A549 (cell line): ENCODE results near the gene ARHGEF7. TPM values are rescaled to one million over a fixed set of nuclear protein-coding genes. Genes with fewer than 3 reads are reported as not detected.

Experiments used
- ATAC-seq, 2 experiments: fragments of 200-7000 bp in 1 of 2; fragments of >200 bp in 1 of 2; cut with Nextera tagmentation in 1 of 2; cut with Tn5 transposase in 1 of 2; 3 replicates each; pipeline versions ENCODE4 v1.8.0 to v1.9.1; 2018 to 2020; ENCODE audit warnings: mild to moderate bottlenecking in 1 of 2, moderate library complexity in 1 of 2
- CTCF ChIA-PET: fragments of 300-600 bp; sonication (Branson Sonifier 250); formaldehyde crosslinking; extraction: SDS; loops from one replicate; lab custom pipeline; 2021; ENCODE audit warnings: antibody characterized with exemption, inconsistent platforms; lab: Yijun Ruan, JAX
- POLR2A ChIA-PET: fragments of 350-600 bp; formaldehyde crosslinking; extraction: SDS; loops from one replicate; lab custom pipeline; 2021; ENCODE audit warnings: antibody characterized with exemption, inconsistent platforms; lab: Yijun Ruan, JAX
- DNase-seq, 2 experiments: peaks; one replicate each; pipeline versions ENCODE4 v3.0.0 to v3.0.0-alpha.2; 2011 to 2016; ENCODE audit warnings: low read depth in 1 of 2, low spot score in 1 of 2
- FAIRE-seq: peaks from 2 replicates; lab custom pipeline; 2011; peaks lifted over from hg19 to GRCh38; lab: Jason Lieb, UNC
- H3K27ac ChIP-seq, 2 experiments: fragments of >200 bp; sonication (Bioruptor Twin); formaldehyde crosslinking; 3 replicates each; pipeline ENCODE4 v1.5.1; 2016 to 2017
- H3K4me1 ChIP-seq: fragments of >200 bp; sonication (Bioruptor Twin); formaldehyde crosslinking; 3 replicates; pipeline ENCODE4 v1.6.1; 2016
- H3K4me2 ChIP-seq: fragments of >200 bp; sonication (Bioruptor Twin); formaldehyde crosslinking; 3 replicates; pipeline ENCODE4 v1.6.1; 2016
- H3K4me3 ChIP-seq: fragments of >200 bp; sonication (Bioruptor Twin); formaldehyde crosslinking; 3 replicates; pipeline ENCODE4 v1.5.1; 2016
- H3K9me3 ChIP-seq: fragments of >200 bp; sonication (Bioruptor Twin); formaldehyde crosslinking; 3 replicates; pipeline ENCODE4 v1.6.1; 2016
- ATOH8 ChIP-seq: fragments of 250-450 bp; sonication (Bioruptor Pico); IDR thresholded peaks from 2 replicates; pipeline ENCODE4 v1.5.0; 2020; ENCODE audit warnings: low read depth, mild to moderate bottlenecking, moderate library complexity
- BCL3 ChIP-seq: fragments of >200 bp; sonication (Bioruptor Twin); formaldehyde crosslinking; IDR thresholded peaks from 3 replicates; pipeline ENCODE4 v1.6.1; 2016
- CHD4 ChIP-seq: fragments of 200-600 bp; sonication (generic); IDR thresholded peaks from 2 replicates; pipeline ENCODE4 v1.6.1; 2016; ENCODE audit warnings: antibody characterized with exemption, mild to moderate bottlenecking, borderline replicate concordance
- EHMT2 ChIP-seq: fragments of 200-600 bp; sonication (generic); IDR thresholded peaks from 2 replicates; pipeline ENCODE4 v1.6.1; 2016; ENCODE audit warnings: antibody characterized with exemption, low read depth, mild to moderate bottlenecking, moderate library complexity
- ELK1 ChIP-seq: fragments of 150-350 bp; IDR thresholded peaks from 2 replicates; pipeline ENCODE4 v1.6.1; 2014; ENCODE audit warnings: low read depth, mild to moderate bottlenecking, low read length
- ESRRA ChIP-seq: fragments of 150-350 bp; IDR thresholded peaks from 2 replicates; pipeline ENCODE4 v1.6.1; 2014; ENCODE audit warnings: mild to moderate bottlenecking, low read length, borderline replicate concordance
- FOSL2 ChIP-seq, 2 experiments: fragments of 450-650 bp in 1 of 2; fragments of >200 bp in 1 of 2; sonication (Bioruptor Twin) in 1 of 2; formaldehyde crosslinking; IDR thresholded peaks; 2 replicates each; pipeline versions ENCODE4 v1.5.0 to v1.6.1; 2016 to 2020; ENCODE audit warnings: mild to moderate bottlenecking in 1 of 2, moderate library complexity in 1 of 2
- HES2 ChIP-seq: fragments of >200 bp; sonication (Bioruptor Twin); formaldehyde crosslinking; IDR thresholded peaks from 2 replicates; pipeline ENCODE4 v1.6.1; 2016
- HOXB13 ChIP-seq: fragments of 250-450 bp; sonication (Bioruptor Pico); IDR thresholded peaks from 2 replicates; pipeline ENCODE4 v1.5.0; 2020; ENCODE audit warnings: low read depth, mild to moderate bottlenecking, moderate library complexity
- KDM1A ChIP-seq: fragments of 200-600 bp; sonication (generic); IDR thresholded peaks from 2 replicates; pipeline ENCODE4 v1.6.1; 2016; ENCODE audit warnings: low read depth, mild to moderate bottlenecking
- KDM5A ChIP-seq: fragments of 200-600 bp; sonication (generic); IDR thresholded peaks from 2 replicates; pipeline ENCODE4 v1.6.1; 2016; ENCODE audit warnings: antibody characterized with exemption, mild to moderate bottlenecking
- NR3C1 ChIP-seq: fragments of >200 bp; sonication (Bioruptor Twin); formaldehyde crosslinking; IDR thresholded peaks from 3 replicates; pipeline ENCODE4 v1.6.1; 2017
- POLR2A ChIP-seq: IDR thresholded peaks from 2 replicates; pipeline ENCODE4 v1.6.1; 2012; ENCODE audit warnings: mild to moderate bottlenecking, low read length
- SMC3 ChIP-seq: fragments of >200 bp; sonication (Bioruptor Twin); formaldehyde crosslinking; IDR thresholded peaks from 3 replicates; pipeline ENCODE4 v1.6.1; 2018; ENCODE audit warnings: inconsistent platforms
- SREBF2 ChIP-seq: fragments of 450-650 bp; IDR thresholded peaks from 2 replicates; pipeline ENCODE4 v1.6.1; 2014; ENCODE audit warnings: mild to moderate bottlenecking, moderate library complexity
- ZFP36 ChIP-seq: fragments of 450-650 bp; IDR thresholded peaks from 2 replicates; pipeline ENCODE4 v1.6.1; 2014; ENCODE audit warnings: borderline replicate concordance; ENCODE audit not compliant: partially characterized antibody
- ZNF302 ChIP-seq: fragments of 250-450 bp; sonication (Bioruptor Pico); IDR thresholded peaks from 2 replicates; pipeline ENCODE4 v1.9.0; 2021; ENCODE audit warnings: inconsistent platforms, mild to moderate bottlenecking, moderate library complexity
- WGBS: methylation state at CpG from one replicate; pipeline ENCODE4 v1.1.6; 2017; ENCODE audit errors: missing lambda C conversion rate; 5-methylcytosine and 5-hydroxymethylcytosine counted together
- polyA plus RNA-seq, 4 experiments: library from polyadenylated mRNA; depleted of rRNA in 3 of 4; stranded (reverse); fragments of >200 nt; fragmentation: RNase III in 1 of 4; extraction: RNeasy Plus Mini Kit Qiagen cat#74134 plus additional on column Dnase treatment in 1 of 4; gene quantifications; 2 replicates in 3 of 4; 3 replicates in 1 of 4; pipeline ENCODE4 v1.2.3, GENCODE V29; 2011 to 2017
- TF ChIP-seq, protein P1 (sequence below): fragments of 250-450 bp; sonication (Bioruptor Pico); IDR thresholded peaks from 2 replicates; pipeline ENCODE4 v1.5.0; 2021; ENCODE audit warnings: mild to moderate bottlenecking, moderate library complexity, borderline replicate concordance
- TF ChIP-seq, protein P2 (sequence below): IDR thresholded peaks from 2 replicates; pipeline ENCODE4 v1.6.1; 2012

ARHGEF7 gene
- polyA plus RNA-seq, 2 of the 4 experiments (the other 2 are of a cell fraction) = 21.1 to 23.1 TPM

DNA sequence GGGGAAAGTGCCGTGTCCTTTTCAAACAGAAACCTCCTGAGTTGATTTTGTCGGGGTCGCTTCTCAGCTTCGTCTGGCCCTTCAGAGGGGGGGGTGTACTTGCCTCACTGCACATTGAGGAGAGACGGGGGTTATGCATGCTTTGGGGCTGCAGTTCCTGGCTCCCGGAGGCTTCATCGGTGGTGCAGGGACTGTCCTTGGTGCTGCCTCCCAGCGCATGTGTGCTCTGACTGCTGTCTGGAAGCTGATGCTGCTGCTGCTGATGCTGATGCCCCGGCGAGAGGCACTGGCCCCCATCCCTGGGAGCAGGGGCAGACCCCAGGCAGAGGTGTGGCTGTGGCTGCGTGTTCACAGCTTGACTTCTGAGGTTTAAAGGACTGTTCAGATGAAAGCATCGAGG lies 91.0 kb downstream of the ARHGEF7 start:
- Histone ChIP-seq H3K9me3 (no peaks in the 10 kb centered on the region), H3K4me2 (no peak overlapping the region), H3K4me3 (no peak overlapping the region), H3K27ac (no peak overlapping the region), H3K4me1 (peaks cover 12% of the 10 kb centered on the region; the same call in 1 of the 3 replicates)
- ChIA-PET POLR2A (no interaction called here), CTCF (interaction anchor here (0.6 to 2.1 kb wide), 2 partner anchors 9 to 80 kb away, joined by 3 to 6 read pairs; no protein-coding TSS in a partner anchor)
- 91% methylated on average over 12 of the region's 12 CpGs for WGBS
- no peak for DNase-seq
- no peak for FAIRE-seq
- TF ChIP-seq FOSL2 (IDR thresholded peaks at IDR 0.05) (no peak), FOSL2 (CRISPR knock-in tag; IDR thresholded peaks at IDR 0.05) (no peak), ZFP36 (no peak), NR3C1 (no peak), KDM1A (no peak), ESRRA (no peak), KDM5A (no peak), POLR2A (no peak), HOXB13 (no peak), CHD4 (no peak), ELK1 (no peak), SMC3 (no peak), BCL3 (no peak), EHMT2 (no peak), ATOH8 (CRISPR knock-in tag) (no peak)
- TF ChIP-seq, protein P1, sequence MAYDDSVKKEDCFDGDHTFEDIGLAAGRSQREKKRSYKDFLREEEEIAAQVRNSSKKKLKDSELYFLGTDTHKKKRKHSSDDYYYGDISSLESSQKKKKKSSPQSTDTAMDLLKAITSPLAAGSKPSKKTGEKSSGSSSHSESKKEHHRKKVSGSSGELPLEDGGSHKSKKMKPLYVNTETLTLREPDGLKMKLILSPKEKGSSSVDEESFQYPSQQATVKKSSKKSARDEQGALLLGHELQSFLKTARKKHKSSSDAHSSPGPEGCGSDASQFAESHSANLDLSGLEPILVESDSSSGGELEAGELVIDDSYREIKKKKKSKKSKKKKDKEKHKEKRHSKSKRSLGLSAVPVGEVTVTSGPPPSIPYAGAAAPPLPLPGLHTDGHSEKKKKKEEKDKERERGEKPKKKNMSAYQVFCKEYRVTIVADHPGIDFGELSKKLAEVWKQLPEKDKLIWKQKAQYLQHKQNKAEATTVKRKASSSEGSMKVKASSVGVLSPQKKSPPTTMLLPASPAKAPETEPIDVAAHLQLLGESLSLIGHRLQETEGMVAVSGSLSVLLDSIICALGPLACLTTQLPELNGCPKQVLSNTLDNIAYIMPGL (CRISPR knock-in tag) = no peak
- TF ChIP-seq, protein P2, sequence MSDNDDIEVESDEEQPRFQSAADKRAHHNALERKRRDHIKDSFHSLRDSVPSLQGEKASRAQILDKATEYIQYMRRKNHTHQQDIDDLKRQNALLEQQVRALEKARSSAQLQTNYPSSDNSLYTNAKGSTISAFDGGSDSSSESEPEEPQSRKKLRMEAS = no peak
- no peak for ATAC-seq

DNA sequence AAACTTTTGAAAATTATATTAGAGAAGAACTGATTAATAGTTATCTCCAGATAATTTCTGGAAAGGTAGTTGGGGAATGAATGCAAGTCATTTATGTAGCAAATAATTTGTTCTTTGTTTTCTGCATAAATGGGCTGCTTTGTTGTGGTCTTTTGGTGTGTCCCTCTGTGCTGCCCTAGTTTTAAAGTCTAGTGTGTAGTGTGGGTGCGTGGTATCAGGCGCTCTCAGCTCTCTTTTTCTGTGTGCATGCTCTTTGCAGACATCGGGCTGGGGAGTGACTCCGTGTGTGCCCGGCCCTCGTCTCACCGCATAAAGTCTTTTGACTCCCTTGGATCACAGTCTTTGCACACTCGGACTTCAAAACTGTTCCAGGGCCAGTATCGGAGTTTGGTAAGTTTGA lies 94.5 kb downstream of the ARHGEF7 start:
- Histone ChIP-seq H3K4me1 (peaks cover 8% of the 10 kb centered on the region; the same call in 1 of the 3 replicates), H3K27ac (no peak overlapping the region), H3K4me2 (no peak overlapping the region), H3K9me3 (no peaks in the 10 kb centered on the region), H3K4me3 (no peak overlapping the region)
- 94% methylated on average over 9 of the region's 9 CpGs for WGBS
- FAIRE-seq (no peak), DNase-seq (no peak), ATAC-seq (no peak)
- no peak for TF ChIP-seq SREBF2
- no peak for TF ChIP-seq HES2
- TF ChIP-seq ZNF302 (CRISPR knock-in tag) = no peak
- POLR2A ChIA-PET = no interaction called here
- CTCF ChIA-PET = interaction anchor here (0.8 kb wide), 1 partner anchor 43 kb away, joined by 3 read pairs; no protein-coding TSS in a partner anchor
